AG09319 (cell line): ENCODE measurements around the gene SALL1.

Experiments used
- DNase-seq: peaks from one replicate; pipeline ENCODE4 v3.0.0-alpha.2; 2010; ENCODE audit warnings: low read depth; ENCODE audit errors: extremely low read depth
- TF ChIP-seq, protein P1 (sequence below): IDR thresholded peaks from 2 replicates; pipeline ENCODE4 v1.5.1; 2011; ENCODE audit warnings: low read depth, mild to moderate bottlenecking, inconsistent platforms, low read length, moderate library complexity

The SALL1 gene

DNA sequence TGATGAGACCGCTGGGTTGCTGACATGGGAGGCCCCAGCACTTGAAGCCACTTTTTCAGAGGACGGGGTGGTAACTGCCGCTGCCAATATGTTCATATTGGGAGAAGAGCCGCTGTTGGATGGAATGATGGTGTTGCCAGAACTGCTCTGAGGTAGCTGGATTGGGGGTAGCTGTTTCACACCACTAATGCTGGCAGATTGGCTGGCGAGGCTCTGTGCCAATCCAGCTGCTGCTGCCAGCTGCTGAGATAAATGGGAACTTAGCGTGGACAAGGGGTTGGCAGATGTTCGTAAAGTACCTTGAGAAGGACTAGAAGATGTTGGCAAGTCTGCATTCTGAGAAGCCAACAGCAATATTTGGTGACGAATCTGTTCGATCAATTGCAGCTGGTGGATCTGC is 10.0 kb downstream of the SALL1 start:
- TF ChIP-seq, protein P1, sequence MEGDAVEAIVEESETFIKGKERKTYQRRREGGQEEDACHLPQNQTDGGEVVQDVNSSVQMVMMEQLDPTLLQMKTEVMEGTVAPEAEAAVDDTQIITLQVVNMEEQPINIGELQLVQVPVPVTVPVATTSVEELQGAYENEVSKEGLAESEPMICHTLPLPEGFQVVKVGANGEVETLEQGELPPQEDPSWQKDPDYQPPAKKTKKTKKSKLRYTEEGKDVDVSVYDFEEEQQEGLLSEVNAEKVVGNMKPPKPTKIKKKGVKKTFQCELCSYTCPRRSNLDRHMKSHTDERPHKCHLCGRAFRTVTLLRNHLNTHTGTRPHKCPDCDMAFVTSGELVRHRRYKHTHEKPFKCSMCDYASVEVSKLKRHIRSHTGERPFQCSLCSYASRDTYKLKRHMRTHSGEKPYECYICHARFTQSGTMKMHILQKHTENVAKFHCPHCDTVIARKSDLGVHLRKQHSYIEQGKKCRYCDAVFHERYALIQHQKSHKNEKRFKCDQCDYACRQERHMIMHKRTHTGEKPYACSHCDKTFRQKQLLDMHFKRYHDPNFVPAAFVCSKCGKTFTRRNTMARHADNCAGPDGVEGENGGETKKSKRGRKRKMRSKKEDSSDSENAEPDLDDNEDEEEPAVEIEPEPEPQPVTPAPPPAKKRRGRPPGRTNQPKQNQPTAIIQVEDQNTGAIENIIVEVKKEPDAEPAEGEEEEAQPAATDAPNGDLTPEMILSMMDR, result no peak
- no peak for DNase-seq

DNA sequence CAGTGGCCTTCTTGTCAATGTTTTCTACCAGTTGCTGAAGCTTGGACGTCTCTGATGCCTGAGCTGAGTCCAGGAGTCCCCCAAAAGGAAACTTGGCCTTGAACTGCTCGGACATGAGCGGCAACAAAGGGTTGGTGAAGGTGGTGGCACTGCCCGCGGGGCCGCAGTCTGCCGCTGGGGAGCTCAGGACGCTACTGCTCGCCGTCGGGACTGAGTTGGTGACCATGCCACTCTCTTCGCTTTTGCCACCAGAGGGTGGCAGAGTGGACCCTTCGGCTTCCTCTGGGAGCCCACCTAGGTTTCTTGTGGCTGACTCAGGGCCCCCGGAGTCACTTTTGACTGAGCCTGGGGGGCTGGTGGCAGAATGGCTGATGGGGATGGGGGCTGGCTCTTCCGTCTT is 11.0 kb downstream of the SALL1 start:
- TF ChIP-seq, protein P1, result no peak
- DNase-seq, result no peak

DNA sequence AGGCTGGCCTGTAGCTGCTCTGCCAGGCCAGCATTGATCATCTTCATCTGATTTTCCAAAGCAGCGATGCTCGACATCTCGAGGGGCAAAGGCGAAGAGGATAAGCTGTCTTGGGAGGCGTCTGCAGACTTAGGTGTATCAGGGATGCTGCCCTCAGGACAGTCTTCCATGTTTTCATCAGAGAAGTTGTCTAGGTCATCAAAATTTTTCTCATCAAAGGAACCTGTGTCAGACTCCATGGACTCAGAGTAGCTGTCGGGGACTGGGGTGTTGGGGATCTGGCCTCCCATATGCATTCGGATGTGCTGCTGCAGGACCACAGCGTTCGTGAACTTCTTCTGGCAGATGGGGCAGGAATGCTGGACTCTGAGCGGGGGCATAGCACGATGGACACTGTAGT is 11.5 kb downstream of the SALL1 start:
- DNase-seq, result no peak

DNA sequence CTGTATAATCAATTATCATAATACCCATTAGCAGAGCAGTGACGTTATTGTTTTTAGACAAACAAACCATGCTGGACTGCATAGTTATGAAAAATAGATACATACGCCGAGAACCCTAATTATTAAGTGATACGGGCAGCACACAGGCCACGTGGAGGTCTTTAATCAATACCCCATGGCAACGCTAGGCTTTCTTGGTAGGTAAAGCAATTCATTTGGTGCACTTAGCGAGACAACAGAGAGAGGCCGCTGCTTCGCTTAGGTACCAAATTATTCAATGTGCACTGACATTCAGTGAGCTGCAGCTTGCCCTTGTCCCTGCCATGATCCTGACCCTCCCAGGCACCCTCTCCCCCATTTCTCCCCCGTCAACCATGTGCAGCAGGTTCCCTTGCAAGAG is 12.9 kb downstream of the SALL1 start:
- DNase-seq, result no peak
- TF ChIP-seq, protein P1, result no peak

More for the DNA sequence above, 11.5 kb downstream of the SALL1 start:
- TF ChIP-seq, protein P1, result no peak

DNA sequence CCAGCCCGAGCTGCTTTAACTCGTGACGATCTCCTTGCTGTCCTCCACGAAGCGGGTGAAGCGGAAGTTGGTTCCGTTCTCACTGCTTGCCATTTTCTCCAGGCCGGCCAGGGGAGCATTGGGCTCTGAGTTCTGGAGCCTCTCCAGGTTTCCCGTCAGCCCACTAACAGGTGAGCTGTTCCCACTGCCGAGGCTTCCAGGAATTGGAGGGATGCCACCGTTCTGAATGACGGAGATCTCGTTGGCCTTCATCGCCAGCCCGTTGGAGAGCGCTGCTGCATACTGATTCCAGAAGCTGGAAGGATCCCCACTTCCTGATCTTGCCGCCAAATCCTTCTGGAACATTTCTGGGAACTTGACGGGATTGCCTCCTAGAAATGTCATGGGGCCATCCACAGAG is 14.0 kb downstream of the SALL1 start:
- no peak for DNase-seq
- TF ChIP-seq, protein P1, result no peak

DNA sequence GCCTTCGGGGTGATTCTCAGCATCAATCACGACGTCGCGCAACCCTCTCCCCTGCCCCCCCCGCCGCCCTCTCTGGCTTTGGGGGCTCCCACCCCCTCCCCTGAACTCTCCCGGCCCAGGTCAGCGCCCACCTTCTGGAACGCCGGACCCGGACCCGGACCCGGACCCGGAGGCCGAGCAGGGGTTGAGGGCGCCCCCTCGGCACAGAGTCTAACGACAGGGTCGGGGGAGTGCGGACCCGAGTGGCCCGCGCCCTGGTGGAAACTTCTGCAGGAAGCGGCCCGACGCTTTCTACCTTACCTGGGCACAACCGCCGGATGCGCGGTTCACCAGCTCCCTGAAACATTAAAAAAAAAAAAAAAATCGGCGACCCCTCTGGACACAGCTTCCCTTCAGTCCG is 16.2 kb downstream of the SALL1 start:
- TF ChIP-seq, protein P1, result no peak
- DNase-seq, result no peak

DNA sequence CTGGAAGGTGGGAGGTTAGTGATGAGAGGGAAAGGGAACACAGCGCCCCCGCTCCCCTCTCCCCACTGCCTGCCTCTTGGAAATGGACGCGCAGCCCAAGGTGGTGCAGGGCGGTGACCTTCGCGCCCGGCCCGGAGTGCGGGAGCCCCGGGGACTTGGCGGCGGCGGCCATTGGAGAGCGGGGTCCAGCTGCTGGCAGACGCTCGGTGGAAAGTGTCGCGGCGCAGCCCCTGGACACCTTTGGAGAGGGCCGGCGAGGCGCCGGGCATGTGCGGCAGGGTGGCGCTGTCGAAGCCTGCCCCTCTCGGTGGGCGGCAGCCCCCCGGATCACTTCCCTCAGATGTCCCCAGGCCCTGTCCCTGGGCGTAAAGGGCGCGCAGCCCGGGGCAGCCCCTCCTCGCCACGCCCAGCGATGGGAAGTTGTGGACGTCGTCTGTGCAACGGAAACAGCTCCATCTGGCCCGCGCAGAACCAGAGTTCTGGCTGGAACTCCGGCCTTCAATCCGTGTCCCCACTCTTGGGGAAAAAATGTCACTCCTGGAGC is 16.7 kb downstream of the SALL1 start:
- no peak for DNase-seq
- TF ChIP-seq, protein P1, result no peak
